Measurements from ENCODE around the gene PGAM2. TPM values are rescaled to one million over a fixed set of nuclear protein-coding genes. Genes with fewer than 3 reads are reported as not detected.

PGAM2 gene
- total and polyA plus RNA-seq, 2 experiments from 2014 or later, result 2.9 to 7.8 TPM

GRCh38 chr7:44060948-44061644, 4.3 kb downstream of the PGAM2 start:
- peaks cover 44% of the 10 kb centered on the region for H3K36me3 Mint-ChIP-seq (ENCODE audit: low read depth)
- H3K4me3 Mint-ChIP-seq, result no peak overlapping the region
- Histone ChIP-seq H3F3A (replicated peaks; ENCODE audit: low read depth) (peaks cover 5% of the 10 kb centered on the region; the same call in 1 of the 2 replicates), H3K4me1 (ENCODE audit: insufficient read depth) (peaks cover 26% of the 10 kb centered on the region), H3K27me3 (ENCODE audit: insufficient read depth) (no peaks in the 10 kb centered on the region), H3K79me2 (replicated peaks; ENCODE audit: insufficient read depth) (no peaks in the 10 kb centered on the region), H3K4me2 (no peak overlapping the region), H2AFZ (no peak overlapping the region), H4K20me1 (replicated peaks; ENCODE audit: insufficient read depth) (peaks cover 9% of the 10 kb centered on the region; the same call in 1 of the 2 replicates), H3K27ac (ENCODE audit: low read depth) (no peak overlapping the region), H3K4me3 (no peak overlapping the region), H3K9me2 (ENCODE audit: insufficient read depth) (no peaks in the 10 kb centered on the region), H3K36me3 (ENCODE audit: insufficient read depth) (no peaks in the 10 kb centered on the region; the same call in 1 of the 2 replicates)
- peaks cover 23% of the 10 kb centered on the region for H3K4me1 Mint-ChIP-seq
- no peaks in the 10 kb centered on the region; the same call in 2 of the 3 replicates for H3K9me3 Mint-ChIP-seq
- TF ChIP-seq JUNB (IDR thresholded peaks at IDR 0.05; ENCODE audit: unreplicated experiment), result no peak
- no peak for TF ChIP-seq POLR2AphosphoS5 (IDR thresholded peaks at IDR 0.05; ENCODE audit: low read depth)
- TF ChIP-seq ZNF462 (CRISPR knock-in tag; IDR thresholded peaks at IDR 0.05), result no peak
- no peak for TF ChIP-seq STAT1 (IDR thresholded peaks at IDR 0.05; ENCODE audit: unreplicated experiment)
- no peak for TF ChIP-seq ZNF114 (CRISPR knock-in tag; IDR thresholded peaks at IDR 0.05)
- TF ChIP-seq EZH2phosphoT487 (IDR thresholded peaks at IDR 0.05; ENCODE audit: unreplicated experiment), result no peak
- no peak for TF ChIP-seq ETS1 (IDR thresholded peaks at IDR 0.05)
- TF ChIP-seq ZNF331 (CRISPR knock-in tag; IDR thresholded peaks at IDR 0.05; ENCODE audit: low read depth), result no peak
- H3K27ac Mint-ChIP-seq, result no peak overlapping the region
- H3K27me3 Mint-ChIP-seq (ENCODE audit: insufficient read depth, low read depth, poor library complexity), result peaks cover 18% of the 10 kb centered on the region
- ATAC-seq, result no peak
- no peak for DNase-seq (ENCODE audit: low spot score)
